K562 (cell line): ENCODE measurements around the gene MAST4.

ENCODE experiments used
- CREB1 ChIP-seq, 2 experiments: sonication (generic) in 1 of 2; formaldehyde crosslinking in 1 of 2; IDR thresholded peaks; 2 replicates each; pipeline versions ENCODE4 v1.6.1 to v1.8.0; 2012 to 2022; ENCODE audit warnings: inconsistent platforms in 1 of 2, mild to moderate bottlenecking in 1 of 2, missing genetic modification reagents in 1 of 2, moderate library complexity in 1 of 2
- TF ChIP-seq, protein P1 (sequence below), 3 experiments: IDR thresholded peaks in 2 of 3; conservative IDR thresholded peaks in 1 of 3; 2 replicates each; pipeline ENCODE4 v1.5.1; 2011 to 2012; ENCODE audit warnings: low read length in 3 of 3, mild to moderate bottlenecking in 3 of 3, control low read depth in 2 of 3, improper control_type of control experiment in 1 of 3, inconsistent platforms in 1 of 3, low read depth in 1 of 3, mixed read lengths in 1 of 3, moderate library complexity in 1 of 3; ENCODE audit not compliant: insufficient read depth in 2 of 3

DNA sequence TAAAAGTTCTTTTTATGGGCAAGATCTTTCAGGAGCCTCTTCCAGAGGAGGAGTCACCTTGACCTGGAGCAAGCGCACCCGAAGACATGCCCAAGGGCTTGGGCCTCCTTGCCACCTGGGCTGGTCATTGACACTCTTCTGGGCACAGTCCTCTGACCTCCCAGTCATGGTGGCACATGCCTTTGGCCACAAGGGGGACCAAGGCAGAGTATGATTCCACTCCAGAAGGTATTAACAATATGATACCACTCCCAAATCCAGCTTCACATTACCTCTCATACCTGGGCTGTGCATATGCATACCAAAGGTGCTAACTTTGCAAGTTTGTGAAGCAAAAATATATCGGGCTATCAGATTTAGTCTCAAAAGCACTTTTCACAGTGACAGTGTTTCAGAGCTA lies 84.6 kb downstream of the MAST4 start:
- TF ChIP-seq, protein P1, sequence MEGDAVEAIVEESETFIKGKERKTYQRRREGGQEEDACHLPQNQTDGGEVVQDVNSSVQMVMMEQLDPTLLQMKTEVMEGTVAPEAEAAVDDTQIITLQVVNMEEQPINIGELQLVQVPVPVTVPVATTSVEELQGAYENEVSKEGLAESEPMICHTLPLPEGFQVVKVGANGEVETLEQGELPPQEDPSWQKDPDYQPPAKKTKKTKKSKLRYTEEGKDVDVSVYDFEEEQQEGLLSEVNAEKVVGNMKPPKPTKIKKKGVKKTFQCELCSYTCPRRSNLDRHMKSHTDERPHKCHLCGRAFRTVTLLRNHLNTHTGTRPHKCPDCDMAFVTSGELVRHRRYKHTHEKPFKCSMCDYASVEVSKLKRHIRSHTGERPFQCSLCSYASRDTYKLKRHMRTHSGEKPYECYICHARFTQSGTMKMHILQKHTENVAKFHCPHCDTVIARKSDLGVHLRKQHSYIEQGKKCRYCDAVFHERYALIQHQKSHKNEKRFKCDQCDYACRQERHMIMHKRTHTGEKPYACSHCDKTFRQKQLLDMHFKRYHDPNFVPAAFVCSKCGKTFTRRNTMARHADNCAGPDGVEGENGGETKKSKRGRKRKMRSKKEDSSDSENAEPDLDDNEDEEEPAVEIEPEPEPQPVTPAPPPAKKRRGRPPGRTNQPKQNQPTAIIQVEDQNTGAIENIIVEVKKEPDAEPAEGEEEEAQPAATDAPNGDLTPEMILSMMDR (IDR thresholded peaks at IDR 0.05 in 2 of 3, conservative IDR thresholded peaks at IDR 0.05 in 1 of 3; ENCODE audit: insufficient read depth in 2 of 3, low read depth in 1 of 3, low read length in 3 of 3): 0 out of 6 replicates have a peak, but pooled peaks of 1 of the 3 experiments have one; percentile 34
- TF ChIP-seq CREB1 (IDR thresholded peaks at IDR 0.05) (no peak), CREB1 (CRISPR knock-in tag; IDR thresholded peaks at IDR 0.05) (no peak)
